ENCODE measurements around the gene ILDR2.

The ILDR2 gene

DNA sequence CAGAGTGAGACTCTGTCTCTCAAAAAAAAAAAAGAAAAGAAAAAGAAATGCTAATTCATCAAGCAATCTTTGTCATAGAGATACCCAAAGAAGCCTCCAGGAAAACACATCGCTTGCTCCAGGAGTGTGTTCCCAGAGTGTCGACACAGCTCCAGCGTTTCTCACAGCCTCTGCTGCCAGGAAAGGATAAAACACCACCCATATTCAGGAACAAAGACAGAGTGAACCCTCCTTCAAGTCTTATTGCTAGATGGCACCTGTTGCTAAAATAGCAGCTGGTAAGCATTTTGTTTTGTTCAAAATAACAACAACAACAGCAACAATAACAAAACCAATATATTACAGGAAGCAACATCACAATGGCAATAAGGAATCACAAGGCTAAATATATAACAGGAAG, 3.1 kb downstream of the ILDR2 start:
- DNase-seq (ENCODE audit: low read depth in 2 of 2), result no peak

DNA sequence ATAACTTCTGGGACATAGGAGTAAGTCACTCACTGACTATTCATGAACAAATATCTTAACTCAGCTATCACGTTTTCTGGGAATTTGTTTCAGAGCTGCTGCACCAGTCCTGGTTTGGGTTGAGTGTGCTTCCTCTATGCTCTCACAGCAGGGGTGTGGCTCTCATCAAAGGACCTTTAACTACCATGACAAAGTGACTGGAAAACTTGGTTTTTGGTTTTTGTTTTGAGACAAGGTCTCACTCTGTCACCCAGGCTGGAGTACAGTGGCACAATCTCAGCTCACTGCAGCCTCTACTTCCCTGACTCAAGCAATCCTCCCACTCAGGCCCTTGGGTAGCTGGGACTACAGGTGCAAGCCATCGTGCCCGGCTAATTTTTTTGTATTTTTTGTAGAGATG, 4.1 kb downstream of the ILDR2 start:
- DNase-seq (ENCODE audit: low read depth in 2 of 2), result no peak

DNA sequence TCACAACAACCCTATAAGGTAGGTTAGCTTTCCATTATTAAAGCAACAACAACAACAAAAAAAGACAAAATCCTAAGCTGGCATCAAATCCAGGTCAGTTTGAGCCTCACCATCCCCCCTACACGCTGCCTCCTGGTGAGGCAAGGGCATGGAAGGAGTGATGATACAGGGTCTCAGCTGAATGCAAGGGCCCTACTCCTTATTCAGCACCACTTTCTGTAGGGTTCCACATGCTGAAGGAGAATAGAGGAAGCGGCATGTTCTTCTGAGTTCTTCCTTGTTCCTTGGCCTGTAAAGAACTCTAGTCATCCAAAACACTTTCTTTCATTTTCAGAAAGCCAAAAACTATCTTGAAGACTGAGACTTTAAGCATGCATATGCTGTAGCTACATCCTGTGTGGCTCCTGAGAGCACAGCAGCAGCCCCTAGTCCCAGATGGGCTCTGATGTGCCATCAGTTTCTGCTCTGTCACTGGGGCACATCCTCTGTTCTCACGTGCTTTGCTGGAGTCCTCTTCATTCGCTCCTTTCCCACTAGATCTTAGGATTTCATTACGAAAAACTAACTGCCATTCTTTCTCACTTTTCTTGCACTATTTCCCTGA, 6.2 kb downstream of the ILDR2 start:
- DNase-seq (ENCODE audit: low read depth in 2 of 2), result no peak

DNA sequence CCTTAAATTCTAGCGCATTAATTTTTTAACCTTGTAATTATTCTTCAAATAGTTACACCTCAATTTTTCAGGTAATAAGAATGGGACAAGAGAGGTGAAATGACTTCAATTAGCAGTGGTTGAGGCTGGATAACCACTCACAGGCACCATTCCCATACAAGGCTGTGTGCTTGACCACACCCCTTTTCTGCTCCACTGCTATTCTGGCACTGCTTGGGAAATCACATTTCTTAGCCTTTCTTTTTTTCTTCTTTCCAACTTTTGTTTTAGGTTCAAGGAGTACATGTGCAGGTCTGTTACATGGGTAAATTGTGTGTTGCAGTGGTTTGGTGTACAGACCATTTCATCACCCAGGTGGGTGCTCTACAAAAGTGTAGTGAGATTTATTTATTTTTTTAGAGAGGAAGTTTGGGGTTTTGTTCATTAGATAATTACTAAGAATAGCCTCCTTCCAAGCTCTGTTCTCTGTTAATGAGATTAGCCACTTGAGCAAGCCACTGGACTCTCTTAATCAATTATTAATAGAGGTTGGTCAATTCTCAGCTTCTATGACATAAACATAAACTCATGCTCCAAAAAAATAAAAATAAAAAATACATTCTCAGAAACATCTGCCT, 14.4 kb downstream of the ILDR2 start:
- no peak for DNase-seq (ENCODE audit: low read depth in 2 of 2)

DNA sequence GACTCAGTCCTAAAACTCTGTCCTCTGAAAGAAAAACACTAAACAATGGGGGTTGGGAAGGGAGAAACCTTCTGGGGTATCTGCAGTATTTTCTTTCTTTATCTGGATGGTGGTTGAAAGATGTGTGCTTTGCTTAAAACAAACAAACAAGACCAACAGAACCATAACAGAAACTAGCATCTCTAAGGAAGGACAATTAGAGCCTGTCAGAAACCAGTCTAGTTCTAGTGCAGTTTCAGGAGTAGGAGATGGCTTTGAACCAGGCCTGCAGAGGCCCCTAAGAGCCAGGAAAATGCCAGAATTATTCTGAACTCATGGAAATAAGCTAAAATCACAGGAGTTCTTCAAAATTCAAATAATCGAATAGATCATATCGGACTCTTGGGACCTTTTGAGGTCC, 18.5 kb downstream of the ILDR2 start:
- DNase-seq (ENCODE audit: low read depth in 2 of 2), result no peak

DNA sequence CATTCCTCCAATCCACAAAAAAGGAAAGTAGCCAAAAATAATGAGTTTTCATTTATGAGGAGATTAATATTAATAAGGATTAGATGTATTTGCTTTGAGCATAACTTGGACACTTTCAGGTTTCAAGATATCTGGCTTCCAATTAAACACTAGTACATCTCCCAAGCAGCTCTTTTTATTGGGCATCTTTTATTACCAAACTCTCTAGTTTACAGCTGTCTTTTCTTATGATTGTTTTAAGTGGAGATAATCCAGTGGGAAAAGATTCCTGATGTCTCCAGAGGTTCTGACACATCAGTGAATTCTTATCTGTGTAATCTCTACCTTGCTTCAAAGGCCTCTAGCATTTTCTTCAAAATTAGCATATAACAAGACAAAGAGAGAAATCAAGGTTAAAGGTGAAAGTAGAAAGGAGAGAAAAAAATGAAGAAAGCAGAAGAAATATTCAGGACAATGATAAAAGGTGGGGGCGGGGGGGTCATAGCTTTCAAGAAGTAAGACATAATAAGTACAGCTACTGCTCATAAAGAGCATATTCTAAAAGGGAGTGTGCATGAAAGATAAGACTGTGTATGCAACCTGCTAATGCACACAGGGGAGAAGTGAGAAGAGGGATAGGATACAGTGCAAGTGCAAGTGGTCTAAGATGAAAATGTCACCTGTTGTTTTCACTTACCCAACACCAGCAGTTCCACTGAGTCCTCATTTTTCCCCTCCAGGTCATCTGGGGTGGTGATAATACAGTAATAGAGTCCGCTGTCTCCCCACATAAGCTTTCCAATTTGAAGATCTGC, 19.1 kb downstream of the ILDR2 start:
- DNase-seq (ENCODE audit: low read depth in 2 of 2), result no peak

DNA sequence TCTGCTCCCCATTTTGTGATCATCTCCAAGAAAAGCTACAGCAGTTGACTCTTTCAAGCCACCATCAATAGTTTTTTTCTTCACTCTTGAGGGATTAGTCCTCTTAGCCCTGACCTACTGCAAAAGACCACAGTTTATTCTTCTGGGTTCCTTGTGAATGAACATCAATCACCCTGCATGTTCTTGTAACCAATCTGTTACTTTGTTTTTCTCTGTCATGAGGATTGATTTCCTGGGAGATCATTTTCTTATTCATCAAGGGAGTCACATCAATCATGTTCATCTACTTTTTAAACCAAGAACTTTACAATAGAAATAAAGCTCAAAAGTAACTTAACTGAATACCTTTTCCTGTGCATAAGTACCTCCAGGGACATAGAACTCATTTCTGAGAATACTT, 21.8 kb downstream of the ILDR2 start:
- no peak for DNase-seq (ENCODE audit: low read depth in 2 of 2)

DNA sequence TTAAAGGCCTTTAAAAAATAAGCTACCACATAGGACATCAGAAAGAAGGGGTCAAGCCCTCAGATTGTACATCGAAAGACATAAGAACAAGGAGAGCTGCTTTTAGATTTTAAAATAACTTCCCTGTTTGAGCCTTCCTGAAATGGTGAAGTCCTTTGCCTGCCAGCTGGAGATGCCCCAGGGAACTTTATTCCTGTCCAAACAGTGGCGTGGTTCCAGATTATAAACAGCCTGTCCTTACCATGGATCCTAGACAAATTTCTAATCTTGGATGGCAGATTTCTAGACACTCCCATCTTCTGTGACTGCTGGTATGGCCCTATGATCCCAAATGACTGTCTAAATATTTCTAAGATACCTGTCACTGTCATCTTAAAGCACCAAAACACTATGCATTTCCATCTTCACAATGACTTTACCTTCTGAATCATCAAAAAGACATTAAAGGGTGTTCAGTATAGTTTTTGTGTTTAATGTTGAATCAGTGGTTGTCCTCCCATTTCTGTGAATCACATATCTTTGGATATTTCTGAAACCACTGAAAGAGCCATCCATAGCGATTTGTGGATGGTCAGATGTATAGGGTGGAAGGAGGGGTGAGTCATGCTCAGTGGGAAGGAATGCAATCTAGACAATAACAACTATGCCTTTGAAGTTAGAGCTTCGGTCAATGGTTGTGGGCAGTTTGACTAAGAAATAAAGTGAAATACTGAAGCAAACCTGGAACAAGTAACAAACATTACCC, 23.2 kb downstream of the ILDR2 start:
- no peak for DNase-seq (ENCODE audit: low read depth in 2 of 2)

DNA sequence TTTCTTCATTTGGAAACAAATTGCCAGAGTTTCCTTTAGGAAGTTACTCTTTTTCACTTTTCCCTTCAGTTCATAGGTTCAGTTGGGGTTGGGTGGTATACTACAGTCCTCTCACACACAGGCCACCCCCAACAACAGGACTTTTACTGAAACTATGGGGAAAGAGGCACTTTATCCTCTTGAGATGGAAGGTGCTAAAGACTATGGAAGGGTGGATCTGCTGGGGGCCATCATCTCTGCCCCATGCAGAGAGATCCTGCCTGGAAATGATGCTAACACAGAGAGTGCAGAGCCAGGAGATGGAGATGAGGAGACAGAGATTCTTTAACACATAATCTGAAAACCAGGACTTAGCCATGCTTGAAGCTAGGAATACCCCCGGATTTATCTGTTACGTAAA, 24.3 kb downstream of the ILDR2 start:
- DNase-seq (ENCODE audit: low read depth in 2 of 2), result no peak

DNA sequence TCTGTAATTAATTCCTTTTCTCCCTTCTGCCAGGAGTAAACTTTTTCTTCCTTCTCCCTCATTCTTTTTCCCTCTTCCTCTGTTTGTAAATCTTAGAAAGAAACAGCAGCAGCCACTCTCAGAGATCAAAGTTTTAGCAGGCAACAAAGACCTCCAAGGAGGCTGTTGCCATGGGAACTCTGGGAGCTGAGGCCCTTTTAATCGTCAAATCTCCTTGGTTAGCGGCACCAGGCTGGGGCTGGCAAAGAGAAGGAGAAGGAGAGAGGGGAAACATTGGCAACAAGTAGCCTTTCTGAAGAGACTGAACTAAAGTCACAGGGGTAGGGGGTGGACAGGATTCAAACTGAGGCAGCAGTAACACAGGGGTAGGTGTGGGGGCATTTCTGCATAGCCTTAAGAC, 25.2 kb downstream of the ILDR2 start:
- no peak for DNase-seq (ENCODE audit: low read depth in 2 of 2)

DNA sequence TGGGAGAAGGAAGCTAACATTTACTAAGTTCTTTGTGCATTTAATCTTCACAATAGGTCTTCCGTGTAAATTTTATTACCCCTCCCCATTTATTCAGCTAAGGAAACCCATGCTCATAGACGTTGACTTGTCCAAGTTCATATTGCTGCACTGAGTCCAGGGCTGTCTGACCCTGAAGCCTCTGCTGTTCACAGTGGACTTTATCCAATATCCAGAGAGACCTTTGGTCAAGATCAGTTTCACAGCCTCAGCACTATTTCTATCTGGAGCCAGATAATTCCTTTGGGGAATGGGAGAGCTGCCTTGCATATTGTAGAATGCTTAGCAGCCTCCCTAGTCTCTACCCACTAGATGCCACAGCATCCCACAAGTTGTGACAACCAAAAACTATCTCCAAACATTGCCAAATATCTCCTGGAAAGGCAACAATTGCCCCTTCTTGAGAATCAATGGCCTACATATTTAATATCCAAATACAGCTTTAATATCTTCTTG, 26.4 kb downstream of the ILDR2 start:
- DNase-seq (ENCODE audit: low read depth in 2 of 2), result no peak

DNA sequence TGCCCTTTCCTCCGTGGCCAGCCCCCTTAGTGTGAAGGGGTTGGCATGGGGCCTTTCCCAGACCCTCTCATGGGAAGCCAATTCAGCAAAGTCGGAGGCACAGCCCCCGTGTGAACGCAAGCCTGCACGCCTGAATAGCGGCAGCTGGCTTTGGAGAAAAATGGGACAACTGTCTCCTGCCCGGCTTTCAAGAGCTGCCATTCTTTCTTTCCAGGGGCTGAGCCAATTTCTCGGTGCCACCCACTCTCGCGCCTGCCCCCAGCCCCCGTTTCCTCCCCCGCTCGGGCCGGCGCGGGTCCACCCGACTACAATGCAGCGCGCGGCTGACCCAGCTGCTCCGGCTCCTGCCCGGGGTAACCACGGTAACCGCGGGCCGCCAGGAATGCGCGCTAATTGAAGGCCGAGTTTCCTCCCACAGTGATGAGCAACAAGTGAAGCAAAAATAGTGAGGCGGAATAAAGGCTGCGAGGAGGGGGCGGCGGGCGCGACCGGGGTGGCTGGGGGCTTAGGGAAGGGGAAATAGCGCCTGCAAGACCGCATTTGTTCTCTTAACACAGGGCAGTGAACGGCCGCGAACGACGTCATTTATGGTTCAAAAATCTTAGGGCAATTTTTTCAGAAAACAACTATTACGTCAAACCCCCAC, 27.8 kb downstream of the ILDR2 start:
- DNase-seq (ENCODE audit: low read depth in 2 of 2), result no peak

DNA sequence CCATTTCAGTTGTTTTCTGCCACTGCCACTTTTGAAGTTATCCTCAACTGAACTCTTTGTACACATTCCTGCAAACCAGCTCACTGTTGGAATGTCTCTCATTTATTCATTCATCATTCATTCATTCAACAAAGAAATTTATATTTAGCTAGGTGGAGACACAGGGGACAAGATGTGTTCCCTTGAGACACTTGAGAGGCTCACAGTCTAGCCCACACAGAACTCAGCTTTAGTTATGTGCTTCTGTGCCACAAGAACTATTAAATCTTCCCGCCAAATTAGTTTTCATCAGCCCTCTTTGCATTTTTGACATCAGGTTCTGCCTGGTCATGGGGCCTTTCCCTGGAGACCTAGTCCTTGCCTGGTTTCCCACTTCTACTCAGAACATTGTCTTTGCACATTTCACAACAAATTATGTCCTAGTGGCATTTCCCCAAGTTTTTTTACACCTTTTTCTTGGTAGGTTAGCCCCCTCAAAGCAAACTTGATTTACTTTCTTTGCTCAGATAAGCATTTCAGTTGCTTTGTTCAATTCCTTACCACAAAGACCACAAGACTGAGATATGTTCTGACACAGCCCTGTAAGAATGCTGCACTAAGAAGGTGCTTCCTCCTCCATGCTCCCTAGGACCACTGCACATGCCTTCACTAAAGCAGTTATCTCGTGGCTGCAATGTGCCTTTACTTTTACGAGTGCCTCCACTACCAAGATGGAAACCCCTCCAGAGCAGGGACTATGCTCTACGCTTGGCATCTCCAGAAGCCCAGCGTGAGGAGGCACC, 31.0 kb downstream of the ILDR2 start:
- DNase-seq (ENCODE audit: low read depth in 2 of 2), result no peak

DNA sequence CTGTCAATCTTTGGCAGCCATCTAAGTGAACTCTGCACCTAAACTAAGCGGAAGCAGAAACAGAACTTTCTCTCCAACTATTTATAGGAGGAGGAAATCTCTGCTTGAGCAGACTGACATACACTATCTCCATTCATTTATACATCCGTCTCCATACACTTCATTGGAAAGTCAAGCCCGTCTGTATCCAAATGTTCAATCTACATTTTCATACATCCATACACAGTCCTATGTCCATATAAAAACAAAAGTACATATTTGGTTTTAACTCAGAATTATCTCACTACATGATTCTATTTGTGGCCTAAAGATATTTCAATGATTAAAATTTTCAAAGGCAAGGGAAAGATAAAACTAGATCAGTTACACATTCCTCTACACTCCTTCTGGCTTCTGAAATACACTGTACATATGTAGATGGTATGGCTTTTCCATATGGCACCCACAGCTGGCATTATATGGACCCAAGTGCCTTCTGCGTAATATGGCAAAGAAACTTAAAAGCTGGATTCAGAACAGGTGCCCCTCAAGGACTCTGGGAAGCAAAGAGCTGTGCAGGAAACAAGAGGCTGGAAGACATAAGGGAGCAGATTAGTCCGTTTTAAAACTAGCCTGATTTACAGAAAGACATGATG, 35.5 kb downstream of the ILDR2 start:
- DNase-seq (ENCODE audit: low read depth in 2 of 2), result no peak

DNA sequence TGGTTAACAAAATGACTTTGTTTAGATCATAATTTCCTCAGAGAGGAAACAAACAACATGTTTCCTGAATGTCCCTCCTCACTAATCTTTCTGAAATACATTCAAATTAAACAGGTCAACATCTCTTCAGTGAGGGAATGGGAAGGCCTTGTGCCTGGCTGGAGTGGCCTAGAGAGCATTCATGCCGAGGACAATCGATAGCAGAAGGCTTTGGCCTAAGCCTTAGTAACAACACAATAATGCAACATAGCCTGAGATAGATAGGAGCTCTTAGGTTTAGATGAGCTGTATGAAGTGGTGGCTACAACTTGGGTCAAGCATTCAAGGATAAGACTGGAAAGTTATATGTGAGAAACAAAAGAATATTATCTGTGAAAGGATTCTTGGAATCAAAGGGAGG, 37.4 kb downstream of the ILDR2 start:
- no peak for DNase-seq (ENCODE audit: low read depth in 2 of 2)

DNA sequence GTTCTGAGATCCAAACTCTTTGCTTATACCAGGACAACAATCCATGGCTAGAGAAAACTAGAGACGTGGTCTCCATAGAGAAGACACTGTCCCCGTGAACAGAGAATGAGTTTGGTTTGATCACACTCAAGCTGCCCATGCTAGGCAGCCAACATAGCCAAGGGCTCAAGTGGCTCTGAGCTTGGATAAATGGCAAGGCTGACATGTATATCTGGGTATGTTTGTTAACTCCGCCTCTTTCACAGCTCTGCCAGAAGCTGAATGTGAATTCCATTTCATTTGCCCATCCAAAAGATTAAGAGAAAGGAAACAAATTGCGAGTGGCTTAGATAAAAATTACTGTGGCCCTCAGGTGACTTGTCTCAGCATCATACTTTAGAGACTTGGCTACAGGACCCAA, 38.0 kb downstream of the ILDR2 start:
- no peak for DNase-seq (ENCODE audit: low read depth in 2 of 2)

DNA sequence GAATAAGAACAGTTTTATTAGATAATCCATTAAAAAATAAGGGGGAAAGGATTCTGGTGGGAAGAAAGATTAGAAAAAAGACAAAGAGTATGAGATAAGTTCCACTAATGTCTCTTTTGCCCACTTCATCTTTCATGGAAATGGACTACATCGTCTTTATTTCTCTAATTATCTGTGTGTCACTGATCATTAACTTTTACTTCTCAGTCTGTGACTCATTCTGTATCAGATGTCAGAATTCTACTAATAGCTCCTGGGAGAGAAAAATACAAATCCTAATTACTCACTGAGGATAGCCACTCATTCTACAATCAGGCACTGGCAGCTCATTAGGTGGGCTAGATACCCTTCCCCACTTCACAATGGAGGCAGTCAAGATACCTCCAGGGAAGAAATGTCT, 41.7 kb downstream of the ILDR2 start:
- DNase-seq (ENCODE audit: low read depth in 2 of 2), result no peak

DNA sequence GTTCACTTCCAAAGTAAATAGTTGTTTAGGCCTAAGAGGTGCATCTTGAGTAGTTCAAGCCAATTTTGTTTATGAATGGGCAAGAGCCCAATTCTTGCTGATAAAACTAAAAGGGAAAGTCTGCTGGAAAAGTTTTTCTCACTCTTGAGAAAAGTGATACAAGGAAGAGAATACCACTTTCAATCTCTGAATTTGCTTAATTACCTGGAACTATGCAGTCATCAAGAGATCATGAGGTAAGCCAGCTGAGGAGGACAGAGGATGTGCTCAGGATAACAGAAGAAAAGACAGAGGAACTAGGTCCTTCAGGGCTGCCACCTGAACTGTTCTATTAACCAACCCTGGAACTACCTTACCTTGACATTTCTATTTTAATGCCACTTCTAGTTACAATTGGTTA, 42.2 kb downstream of the ILDR2 start:
- no peak for DNase-seq (ENCODE audit: low read depth in 2 of 2)

DNA sequence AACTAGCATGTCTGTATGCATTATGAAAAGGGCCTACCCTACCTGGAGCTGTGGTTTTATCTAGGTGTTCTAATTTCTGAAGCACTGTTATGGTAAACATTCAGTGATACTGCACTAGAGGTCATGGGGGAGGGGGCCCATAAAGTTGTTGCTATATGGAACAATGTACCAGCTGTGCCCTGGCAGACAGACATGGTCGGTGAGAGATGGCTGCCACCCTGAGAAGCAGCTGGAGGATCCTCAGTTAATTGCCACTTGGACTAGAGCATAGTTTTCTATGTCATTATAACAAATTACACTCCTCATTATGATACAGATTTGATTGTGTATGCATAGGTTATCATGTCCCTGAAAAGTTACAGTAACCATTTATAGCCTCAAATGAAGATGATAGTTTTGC, 45.4 kb downstream of the ILDR2 start:
- DNase-seq (ENCODE audit: low read depth in 2 of 2), result no peak

DNA sequence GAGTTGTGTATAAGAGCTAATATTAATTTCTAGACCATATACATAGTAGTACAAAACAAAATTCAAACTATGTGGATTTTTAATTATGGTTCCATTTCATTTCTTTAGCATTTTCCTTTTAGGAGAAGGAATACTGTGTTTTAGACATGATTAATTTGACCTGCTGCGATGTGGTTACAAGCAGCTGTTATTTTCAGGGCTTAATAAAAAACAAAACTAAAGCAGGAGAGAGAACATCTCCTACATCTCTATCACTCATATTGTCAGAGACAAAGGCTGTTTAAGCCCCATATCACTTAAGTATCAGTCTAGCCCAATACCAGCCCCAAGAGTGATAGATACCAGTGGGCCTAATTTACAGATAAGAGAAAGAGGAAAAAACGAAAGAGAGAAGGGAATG, 47.6 kb downstream of the ILDR2 start:
- no peak for DNase-seq (ENCODE audit: low read depth in 2 of 2)
